IMR-90 (cell line): Measurements from ENCODE around the gene CABYR.

Experiments
- BHLHE40 ChIP-seq: fragments of 150-350 bp; IDR thresholded peaks from 2 replicates; pipeline ENCODE4 v1.6.1; 2016; ENCODE audit warnings: mild to moderate bottlenecking, low read depth, low read length
- CTCF ChIP-seq: conservative IDR thresholded peaks from 2 replicates; pipeline ENCODE4 v1.5.1; 2012; ENCODE audit warnings: mild to moderate bottlenecking, low read depth, low read length, improper control_type of control experiment

- TF ChIP-seq CTCF (no peak), BHLHE40 (no peak)
Observed at GRCh38 chr18:24177499-24178133, 38.8 kb downstream of the CABYR start.
